Left kidney (tissue), 2 donors: ENCODE measurements around the gene DNAAF3. TPM values are rescaled to one million over a fixed set of nuclear protein-coding genes. Genes with fewer than 3 reads are reported as not detected.

Experiments used
- DNase-seq: peaks from one replicate; pipeline ENCODE4 v3.0.0-alpha.2; 2013
- polyA plus RNA-seq: library from polyadenylated mRNA; unstranded; fragments of 120-200 nt; gene quantifications from one replicate; pipeline ENCODE4 v1.2.1, GENCODE V29; 2013; ENCODE audit not compliant: insufficient read length

Gene DNAAF3
- polyA plus RNA-seq, 1 donor: 7.5 TPM

DNA sequence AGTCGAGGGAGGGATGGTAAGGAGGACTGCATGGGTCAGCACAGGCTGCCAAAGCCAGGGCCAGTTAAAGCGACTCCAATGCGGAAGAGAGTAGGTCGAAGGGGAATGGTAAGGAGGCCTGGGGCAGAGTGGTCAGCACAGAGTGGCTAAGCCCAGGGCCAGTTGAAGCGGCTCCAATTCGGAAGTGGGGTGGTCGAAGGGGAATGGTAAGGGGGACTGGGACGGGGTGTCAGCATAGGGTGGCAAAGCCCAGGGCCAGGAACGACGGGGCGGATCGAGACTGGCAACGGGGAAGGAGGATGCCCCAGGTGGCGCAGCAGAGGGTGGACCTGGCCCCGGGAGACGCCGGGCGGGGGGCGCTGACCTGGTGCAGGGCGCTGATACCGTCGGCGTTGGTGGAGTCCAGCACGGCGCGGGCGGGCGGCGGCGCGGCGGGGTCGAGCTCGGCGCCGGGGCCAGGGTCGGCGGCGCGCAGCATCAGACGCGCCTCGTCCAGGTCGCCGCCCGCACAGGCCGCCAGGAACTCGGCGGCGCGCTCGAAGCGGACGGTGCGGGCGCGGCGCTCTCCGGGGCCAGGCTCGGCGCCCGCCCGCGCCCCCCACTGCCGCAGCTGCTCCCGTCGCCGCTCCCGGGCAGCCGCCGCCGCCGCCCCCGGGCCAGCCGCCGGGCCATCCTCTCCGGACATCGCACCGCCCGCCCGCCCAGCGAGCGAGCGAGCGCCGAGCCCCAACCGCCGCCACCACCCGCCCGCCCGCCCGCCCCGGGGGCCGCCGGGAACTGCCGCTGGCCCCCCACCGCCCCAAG lies 49.4 kb downstream of the DNAAF3 start, which contains the start of gene PPP1R12C:
PPP1R12C (minus strand) TSS at position 779 of the 804 bp plus-strand sequence; CDS start at position 685, 94 bp downstream.
- no peak for DNase-seq

DNA sequence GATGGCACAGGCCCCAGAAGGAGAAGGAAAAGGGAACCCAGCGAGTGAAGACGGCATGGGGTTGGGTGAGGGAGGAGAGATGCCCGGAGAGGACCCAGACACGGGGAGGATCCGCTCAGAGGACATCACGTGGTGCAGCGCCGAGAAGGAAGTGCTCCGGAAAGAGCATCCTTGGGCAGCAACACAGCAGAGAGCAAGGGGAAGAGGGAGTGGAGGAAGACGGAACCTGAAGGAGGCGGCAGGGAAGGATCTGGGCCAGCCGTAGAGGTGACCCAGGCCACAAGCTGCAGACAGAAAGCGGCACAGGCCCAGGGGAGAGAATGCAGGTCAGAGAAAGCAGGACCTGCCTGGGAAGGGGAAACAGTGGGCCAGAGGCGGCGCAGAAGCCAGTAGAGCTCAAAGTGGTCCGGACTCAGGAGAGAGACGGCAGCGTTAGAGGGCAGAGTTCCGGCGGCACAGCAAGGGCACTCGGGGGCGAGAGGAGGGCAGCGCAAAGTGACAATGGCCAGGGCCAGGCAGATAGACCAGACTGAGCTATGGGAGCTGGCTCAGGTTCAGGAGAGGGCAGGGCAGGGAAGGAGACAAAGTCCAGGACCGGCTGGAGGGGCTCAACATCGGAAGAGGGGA lies 50.1 kb downstream of the DNAAF3 start:
- DNase-seq: no peak

DNA sequence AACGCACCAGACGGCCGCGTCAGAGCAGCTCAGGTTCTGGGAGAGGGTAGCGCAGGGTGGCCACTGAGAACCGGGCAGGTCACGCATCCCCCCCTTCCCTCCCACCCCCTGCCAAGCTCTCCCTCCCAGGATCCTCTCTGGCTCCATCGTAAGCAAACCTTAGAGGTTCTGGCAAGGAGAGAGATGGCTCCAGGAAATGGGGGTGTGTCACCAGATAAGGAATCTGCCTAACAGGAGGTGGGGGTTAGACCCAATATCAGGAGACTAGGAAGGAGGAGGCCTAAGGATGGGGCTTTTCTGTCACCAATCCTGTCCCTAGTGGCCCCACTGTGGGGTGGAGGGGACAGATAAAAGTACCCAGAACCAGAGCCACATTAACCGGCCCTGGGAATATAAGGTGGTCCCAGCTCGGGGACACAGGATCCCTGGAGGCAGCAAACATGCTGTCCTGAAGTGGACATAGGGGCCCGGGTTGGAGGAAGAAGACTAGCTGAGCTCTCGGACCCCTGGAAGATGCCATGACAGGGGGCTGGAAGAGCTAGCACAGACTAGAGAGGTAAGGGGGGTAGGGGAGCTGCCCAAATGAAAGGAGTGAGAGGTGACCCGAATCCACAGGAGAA lies 50.9 kb downstream of the DNAAF3 start:
- no peak for DNase-seq

DNA sequence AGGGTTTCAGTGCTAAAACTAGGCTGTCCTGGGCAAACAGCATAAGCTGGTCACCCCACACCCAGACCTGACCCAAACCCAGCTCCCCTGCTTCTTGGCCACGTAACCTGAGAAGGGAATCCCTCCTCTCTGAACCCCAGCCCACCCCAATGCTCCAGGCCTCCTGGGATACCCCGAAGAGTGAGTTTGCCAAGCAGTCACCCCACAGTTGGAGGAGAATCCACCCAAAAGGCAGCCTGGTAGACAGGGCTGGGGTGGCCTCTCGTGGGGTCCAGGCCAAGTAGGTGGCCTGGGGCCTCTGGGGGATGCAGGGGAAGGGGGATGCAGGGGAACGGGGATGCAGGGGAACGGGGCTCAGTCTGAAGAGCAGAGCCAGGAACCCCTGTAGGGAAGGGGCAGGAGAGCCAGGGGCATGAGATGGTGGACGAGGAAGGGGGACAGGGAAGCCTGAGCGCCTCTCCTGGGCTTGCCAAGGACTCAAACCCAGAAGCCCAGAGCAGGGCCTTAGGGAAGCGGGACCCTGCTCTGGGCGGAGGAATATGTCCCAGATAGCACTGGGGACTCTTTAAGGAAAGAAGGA lies 51.8 kb downstream of the DNAAF3 start:
- DNase-seq: no peak

DNA sequence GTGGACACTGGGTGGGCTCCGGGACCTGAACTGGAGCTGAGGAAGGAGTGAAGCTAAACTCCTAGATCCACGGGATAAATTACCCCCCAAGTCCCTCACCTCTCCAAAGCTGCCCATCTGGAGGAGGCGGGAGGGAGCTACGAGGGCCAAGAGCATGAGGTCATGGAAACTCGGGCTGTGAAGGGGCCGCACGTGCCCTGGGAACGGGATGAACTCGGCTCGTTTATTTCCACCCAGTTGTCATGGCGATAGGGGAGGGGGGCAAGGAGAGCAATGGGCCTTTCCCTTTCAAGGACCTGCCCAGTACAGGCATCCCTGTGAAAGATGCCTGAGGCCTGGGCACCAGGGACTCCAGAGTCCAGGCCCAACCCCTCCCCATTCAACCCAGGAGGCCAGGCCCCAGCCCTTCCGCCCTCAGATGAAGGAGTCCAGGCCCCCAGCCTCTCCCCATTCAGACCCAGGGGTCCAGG lies 52.8 kb downstream of the DNAAF3 start:
- DNase-seq: peak; percentile 92

DNA sequence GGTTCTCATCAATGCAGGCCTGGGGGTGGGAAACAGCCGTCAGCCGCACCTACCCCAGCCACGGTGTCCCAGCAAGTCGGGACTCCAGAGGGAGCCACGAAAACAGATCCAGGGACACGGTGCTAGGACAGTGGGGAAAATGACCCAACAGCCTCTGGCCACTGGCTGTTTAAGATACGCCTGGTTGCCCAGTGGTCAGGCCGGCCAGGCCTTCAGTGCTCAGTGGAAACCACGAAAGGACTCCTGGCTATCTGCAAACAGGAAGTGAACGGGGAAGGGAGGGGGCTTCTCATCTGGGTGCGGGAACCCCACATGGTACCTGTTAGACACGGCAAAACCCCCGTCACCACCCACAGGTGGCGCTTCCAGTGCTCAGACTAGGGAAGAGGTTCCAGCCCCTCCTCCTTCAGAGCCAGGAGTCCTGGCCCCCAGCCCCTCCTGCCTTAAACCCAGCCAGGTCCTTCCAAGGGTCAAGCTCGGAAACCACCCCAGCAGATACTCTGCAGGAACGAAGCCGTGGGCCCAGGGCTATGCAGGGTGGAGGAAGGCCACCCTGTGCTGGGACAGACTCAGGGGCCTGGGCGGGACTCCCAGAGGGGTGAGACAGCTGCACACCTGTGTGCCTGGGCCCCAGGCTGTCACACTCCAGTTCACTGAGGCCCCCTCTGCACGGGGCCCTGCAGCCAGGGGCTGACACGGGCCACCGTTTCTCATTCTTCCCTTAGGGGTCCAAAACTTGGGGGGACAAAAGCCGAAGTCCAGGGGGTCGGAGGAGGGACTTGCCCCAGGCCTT lies 53.4 kb downstream of the DNAAF3 start:
- DNase-seq: peak; percentile 21

DNA sequence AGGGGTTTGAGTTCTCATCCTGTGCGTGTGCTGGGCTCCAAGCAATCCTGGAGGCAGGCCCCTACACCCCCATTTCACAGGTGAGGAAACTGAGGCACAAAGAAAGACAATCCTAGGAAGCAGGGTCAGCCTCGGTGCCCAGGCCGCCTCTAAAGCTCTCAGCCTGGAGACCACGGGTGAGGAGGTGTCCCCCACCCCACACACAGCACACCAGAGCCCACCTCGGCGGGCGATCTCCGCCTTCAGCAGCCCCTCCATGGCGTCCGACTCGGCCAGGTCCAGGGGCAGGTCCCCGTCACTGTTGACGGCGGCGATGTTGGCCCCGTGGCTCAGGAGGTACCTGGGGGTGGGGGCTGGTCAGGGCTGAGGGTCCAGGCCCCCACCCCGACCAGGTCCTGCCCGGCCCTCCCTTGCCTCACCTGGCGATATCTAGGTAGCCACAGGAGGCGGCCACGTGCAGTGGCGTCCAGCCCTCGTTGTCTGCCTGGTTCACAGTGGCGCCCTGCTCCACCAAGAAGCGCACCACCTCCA lies 54.1 kb downstream of the DNAAF3 start:
- DNase-seq: no peak

DNA sequence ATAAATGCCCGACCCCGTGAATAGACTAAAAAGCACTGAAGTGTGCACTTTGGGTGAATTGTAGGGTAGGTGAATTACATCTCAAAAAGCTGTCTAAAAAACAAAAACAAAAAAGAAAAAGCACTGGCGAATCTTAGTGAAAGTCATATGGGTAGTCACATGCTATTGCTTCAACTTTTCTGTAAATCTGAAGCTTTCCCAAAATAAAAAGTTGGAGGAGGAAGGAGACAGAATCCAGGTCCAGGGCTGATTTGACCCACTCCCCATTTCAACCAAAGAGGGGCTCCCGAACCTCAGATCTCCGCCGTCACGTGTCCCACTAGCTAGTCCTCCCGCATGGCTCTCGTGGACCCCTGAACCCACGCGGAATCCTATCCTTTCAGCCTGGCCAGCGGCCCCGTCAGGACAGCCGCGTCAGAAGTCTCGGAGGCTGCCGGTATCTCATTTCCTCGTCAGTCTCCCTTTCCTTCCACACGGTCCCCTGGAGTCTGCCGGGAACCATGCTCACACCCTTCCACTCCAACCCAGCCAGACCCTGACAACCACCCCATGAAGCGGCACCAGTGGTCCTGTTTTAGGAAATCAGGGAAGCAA lies 55.1 kb downstream of the DNAAF3 start:
- DNase-seq: no peak

DNA sequence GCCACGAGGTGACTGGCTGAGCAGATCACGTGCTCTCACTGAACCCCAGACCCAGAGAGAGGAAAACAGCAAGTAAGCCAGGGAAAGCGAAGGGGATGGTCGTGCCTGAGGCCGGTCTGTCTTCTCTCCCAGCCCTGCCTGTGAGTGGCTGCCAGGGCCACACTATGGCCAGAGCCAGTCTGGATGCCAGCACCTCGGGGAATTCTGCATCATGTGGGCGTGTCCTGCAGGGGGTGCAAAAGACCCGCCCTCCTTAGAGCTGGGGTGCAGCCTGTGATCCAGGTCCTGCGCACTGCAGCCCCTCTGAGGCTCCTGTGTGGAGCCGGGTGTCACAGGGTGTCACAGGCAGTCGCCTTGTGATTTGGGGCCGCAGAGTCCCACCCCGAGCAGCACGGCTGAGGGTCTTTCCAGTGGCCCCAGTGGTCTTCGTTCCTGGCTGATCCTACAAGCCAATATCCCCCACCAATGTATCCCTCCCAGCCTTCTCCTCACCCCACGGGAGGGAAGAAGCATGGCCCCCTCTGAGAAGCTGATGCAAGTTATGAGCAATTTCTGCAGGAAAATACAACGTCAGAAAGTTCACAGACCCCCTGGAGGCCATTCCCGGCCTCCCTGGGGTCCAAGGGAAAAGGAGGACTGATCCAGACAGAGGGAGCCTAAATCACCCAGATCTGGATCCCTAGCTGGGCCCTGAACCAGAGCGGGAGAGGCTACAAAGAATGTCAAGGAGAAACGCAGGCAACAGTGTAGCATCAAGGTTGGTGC lies 56.7 kb downstream of the DNAAF3 start:
- no peak for DNase-seq

Other genes with a start within 250 kb of the DNAAF3 start
- gene NLRP7, start 219.1 kb downstream of the DNAAF3 start, polyA plus RNA-seq: not detected
- 35.6 TPM for gene NLRP2, start 200.2 kb downstream of the DNAAF3 start, polyA plus RNA-seq
- 0.35 TPM for gene GP6, start 128.3 kb downstream of the DNAAF3 start, polyA plus RNA-seq
- 22.0 TPM for gene RDH13, start 103.5 kb downstream of the DNAAF3 start, polyA plus RNA-seq
- 56.7 TPM for gene EPS8L1, start 90.7 kb downstream of the DNAAF3 start, polyA plus RNA-seq
- 68.6 TPM for gene PPP1R12C, start 49.0 kb downstream of the DNAAF3 start, polyA plus RNA-seq
- gene TNNT1, start 17.4 kb downstream of the DNAAF3 start, polyA plus RNA-seq: 3.8 TPM
- gene TNNI3, start 8.9 kb downstream of the DNAAF3 start, polyA plus RNA-seq: 3.3 TPM
- 0.30 TPM for gene SYT5, start 13.7 kb upstream of the DNAAF3 start, polyA plus RNA-seq
- gene PTPRH, start 42.9 kb upstream of the DNAAF3 start, polyA plus RNA-seq: 0.07 TPM
- 2.8 TPM for gene TMEM86B, start 62.1 kb upstream of the DNAAF3 start, polyA plus RNA-seq
- gene PPP6R1, start 92.4 kb upstream of the DNAAF3 start, polyA plus RNA-seq: 46.0 TPM
- gene HSPBP1, start 113.5 kb upstream of the DNAAF3 start, polyA plus RNA-seq: 24.0 TPM
- 14.7 TPM for gene BRSK1, start 117.4 kb upstream of the DNAAF3 start, polyA plus RNA-seq
- 1.5 TPM for gene TMEM150B, start 158.7 kb upstream of the DNAAF3 start, polyA plus RNA-seq
- 24.4 TPM for gene KMT5C, start 173.3 kb upstream of the DNAAF3 start, polyA plus RNA-seq
- gene COX6B2, start 188.1 kb upstream of the DNAAF3 start, polyA plus RNA-seq: 0.78 TPM
- 0.17 TPM for gene GARIN5B, start 196.6 kb upstream of the DNAAF3 start, polyA plus RNA-seq
- gene IL11, start 203.8 kb upstream of the DNAAF3 start, polyA plus RNA-seq: 1.4 TPM
- gene TMEM190, start 210.2 kb upstream of the DNAAF3 start, polyA plus RNA-seq: 0.48 TPM
- 0.32 TPM for gene TMEM238, start 217.7 kb upstream of the DNAAF3 start, polyA plus RNA-seq
- gene RPL28, start 219.3 kb upstream of the DNAAF3 start, polyA plus RNA-seq: 746 TPM
- 43.7 TPM for gene UBE2S, start 241.2 kb upstream of the DNAAF3 start, polyA plus RNA-seq